GM19240 (cell line): ENCODE data around the gene IZUMO4.
"Not testable (repeated sequence)": the region's sequence is repeated elsewhere in the genome, so short reads cannot be mapped to it uniquely, and the experiment has no call there.

Source experiments
- DNase-seq: peaks from one replicate; pipeline ENCODE4 v3.0.0; 2011; ENCODE audit warnings: low spot score; ENCODE audit not compliant: insufficient read length

IZUMO4 gene

GRCh38 chr19:2122251-2122650, 25.5 kb downstream of the IZUMO4 start:
- no peak for DNase-seq

GRCh38 chr19:2122982-2123381, 26.3 kb downstream of the IZUMO4 start:
- DNase-seq: no peak

GRCh38 chr19:2123682-2124387, 27.1 kb downstream of the IZUMO4 start:
- no peak for DNase-seq

GRCh38 chr19:2126879-2127518, 30.3 kb downstream of the IZUMO4 start:
- no peak for DNase-seq

GRCh38 chr19:2127758-2128157, 31.0 kb downstream of the IZUMO4 start:
- no peak for DNase-seq

GRCh38 chr19:2128252-2128651, 31.5 kb downstream of the IZUMO4 start:
- DNase-seq: not testable (repeated sequence)

- no peak for DNase-seq
Measured at GRCh38 chr19:2129022-2129421, 32.3 kb downstream of the IZUMO4 start.

- DNase-seq: no peak
Measured at GRCh38 chr19:2129486-2129885, 32.8 kb downstream of the IZUMO4 start.

- no peak for DNase-seq
Measured at GRCh38 chr19:2129892-2130770, 33.4 kb downstream of the IZUMO4 start.

- DNase-seq: not testable (repeated sequence)
Measured at GRCh38 chr19:2131012-2131975, 34.6 kb downstream of the IZUMO4 start.

- DNase-seq: no peak
Measured at GRCh38 chr19:2132191-2132590, 35.5 kb downstream of the IZUMO4 start.

- no peak for DNase-seq
Measured at GRCh38 chr19:2132731-2133490, 36.2 kb downstream of the IZUMO4 start.

- DNase-seq: no peak
Measured at GRCh38 chr19:2135474-2136402, 39.0 kb downstream of the IZUMO4 start.

GRCh38 chr19:2136796-2137195, 40.1 kb downstream of the IZUMO4 start:
- no peak for DNase-seq

GRCh38 chr19:2138061-2138728, 41.5 kb downstream of the IZUMO4 start:
- no peak for DNase-seq

- DNase-seq: no peak
Measured at GRCh38 chr19:2139385-2140137, 42.8 kb downstream of the IZUMO4 start.

- DNase-seq: no peak
Measured at GRCh38 chr19:2140138-2140569, 43.4 kb downstream of the IZUMO4 start.
